Inflammatory macrophage treated with lipopolysaccharide for 1 hour (primary cell): ENCODE measurements around the gene TMPRSS9.
"Not testable (repeated sequence)": the region's sequence is repeated elsewhere in the genome, so short reads cannot be mapped to it uniquely, and the experiment has no call there.

Source experiments
- DNase-seq, 2 donors: peaks; one replicate each; pipeline ENCODE4 v3.0.0-alpha.2; 2020 to 2022

TMPRSS9 gene

GRCh38 chr19:2362970-2363300 is 2.9 kb downstream of the TMPRSS9 start:
- no peak for DNase-seq

GRCh38 chr19:2363419-2363818 is 3.4 kb downstream of the TMPRSS9 start:
- DNase-seq: no peak

DNA sequence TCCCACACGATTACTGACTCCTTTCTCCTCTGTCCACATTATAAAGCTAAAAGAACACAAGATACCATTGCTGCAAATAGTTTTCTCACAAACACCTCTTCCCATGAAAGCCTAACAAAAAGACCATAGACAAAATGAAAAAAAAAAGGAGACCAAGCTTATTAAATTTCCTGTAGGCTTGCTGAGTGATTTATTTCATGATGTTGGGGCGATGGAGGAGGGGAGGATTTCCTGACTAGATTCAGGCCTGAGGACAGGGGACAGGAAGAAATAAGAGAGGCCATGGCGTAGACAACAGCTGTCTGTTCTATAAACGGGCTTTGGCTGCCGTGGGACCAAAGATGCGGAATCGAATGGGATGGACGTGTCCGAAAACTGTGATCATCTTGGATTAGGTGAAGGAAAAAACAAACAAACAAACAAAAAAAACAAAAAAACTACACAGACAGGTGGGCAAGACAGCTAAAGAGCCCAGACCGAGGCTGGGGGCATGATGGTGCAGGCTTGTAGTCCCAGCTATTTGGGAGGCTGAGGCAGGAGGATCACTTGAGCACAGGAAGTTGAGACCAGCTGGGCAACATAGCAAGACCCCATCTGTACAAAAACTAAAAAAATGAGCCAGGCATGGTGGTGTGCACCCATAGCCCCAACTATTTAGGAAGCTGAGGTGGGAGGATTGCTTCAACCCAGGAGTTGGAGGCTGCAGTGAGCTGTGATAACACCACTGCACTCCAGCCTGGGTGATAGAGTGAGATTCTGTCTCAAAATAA is 5.3 kb downstream of the TMPRSS9 start:
- DNase-seq: no peak

DNA sequence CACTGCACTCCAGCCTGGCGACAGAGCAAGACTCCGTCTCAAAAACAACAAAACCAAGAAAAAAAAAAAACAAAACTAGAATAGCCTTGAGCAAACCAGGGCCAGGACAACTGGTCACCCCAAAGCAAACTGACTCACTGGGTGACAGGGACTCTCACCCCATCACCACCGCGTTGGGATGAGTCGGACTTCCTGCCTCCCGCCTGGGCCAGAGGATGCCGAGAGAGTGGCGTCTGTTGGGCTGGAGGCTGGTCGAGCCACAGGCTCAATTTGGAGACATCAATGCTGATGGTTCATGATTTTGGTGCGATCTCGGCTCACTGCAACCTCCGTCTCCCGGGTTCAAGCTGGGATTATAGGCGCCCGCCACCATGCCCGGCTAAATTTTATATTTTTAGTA is 11.6 kb downstream of the TMPRSS9 start:
- DNase-seq: peak; percentile 29 to 39

DNA sequence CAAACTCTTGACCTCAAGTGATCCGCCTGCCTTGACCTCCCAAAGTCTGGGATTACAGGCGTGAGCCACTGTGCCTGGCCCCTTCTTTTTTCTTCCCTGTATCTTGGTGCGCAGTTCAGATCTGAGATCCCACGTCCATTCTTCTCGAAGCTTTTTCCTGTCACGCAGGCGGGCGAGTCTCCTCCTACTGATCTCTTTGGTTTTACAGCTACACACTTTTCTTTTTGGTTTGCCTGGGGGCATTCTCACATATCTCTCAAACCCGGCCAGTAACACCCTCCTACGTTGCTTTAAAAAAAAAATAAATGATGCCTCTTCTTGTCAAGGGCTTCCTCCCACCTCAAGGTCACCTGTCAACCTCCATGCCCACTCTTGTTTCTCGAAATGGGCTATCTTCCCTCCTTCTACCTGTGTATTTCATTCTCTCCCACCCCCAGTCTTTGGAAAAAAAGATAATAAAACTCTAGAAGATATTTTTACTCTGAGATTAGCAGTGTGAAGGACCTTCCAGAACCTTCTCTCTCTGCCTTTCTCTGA is 12.1 kb downstream of the TMPRSS9 start:
- DNase-seq: no peak

DNA sequence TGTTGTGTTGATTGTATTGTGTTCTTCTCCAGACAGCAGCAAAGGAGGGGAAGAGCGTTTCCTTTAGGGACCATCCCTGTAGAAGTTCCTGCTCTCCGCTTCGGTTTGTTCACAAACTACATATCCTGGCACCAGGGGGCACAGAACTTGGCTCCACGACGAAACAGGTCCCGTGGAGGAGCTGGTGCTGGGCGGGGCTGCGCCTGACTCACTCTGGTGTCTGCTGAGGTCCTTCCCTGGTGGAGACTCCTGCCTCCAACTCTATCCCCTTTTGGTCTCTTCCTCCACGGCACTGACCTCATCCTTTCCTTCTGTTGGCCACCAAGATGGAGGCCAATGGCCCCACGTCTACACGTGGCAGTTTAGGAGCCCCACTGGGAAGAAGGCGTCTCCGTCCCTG is 14.7 kb downstream of the TMPRSS9 start:
- no peak for DNase-seq

DNA sequence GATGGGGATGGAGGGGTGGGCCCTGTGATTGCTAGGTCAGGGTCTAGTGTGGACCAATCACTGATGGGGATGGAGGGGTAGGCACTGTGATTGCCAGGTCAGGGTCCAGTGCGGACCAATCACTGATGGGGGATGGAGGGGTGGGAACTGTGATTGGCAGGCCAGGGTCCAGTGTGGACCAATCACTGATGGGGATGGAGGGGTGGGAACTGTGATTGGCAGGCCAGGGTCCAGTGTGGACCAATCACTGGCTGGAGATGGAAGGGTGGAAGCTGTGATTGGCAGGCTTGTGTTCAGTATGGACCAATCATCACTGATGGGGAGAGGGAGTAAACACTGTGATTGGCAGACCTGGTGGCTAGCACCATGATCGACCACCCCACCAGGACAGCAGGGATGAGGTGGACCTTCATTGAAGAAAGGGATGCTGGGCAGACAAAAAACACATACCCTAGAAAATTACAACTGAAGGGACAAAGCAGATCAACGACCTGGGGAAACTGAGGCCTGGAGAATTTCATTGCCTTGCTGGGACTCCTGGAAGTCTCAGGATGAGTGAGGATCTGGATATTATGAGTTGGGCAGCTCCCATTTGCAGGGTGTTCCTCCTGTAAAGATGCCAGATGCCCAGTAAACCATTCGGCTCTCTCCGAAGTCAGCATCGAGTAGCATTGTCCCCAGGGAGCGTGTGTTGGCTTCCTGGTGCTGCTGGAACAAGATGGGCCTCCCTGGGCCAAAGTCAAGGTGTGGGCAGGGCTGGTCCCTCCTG is 15.5 kb downstream of the TMPRSS9 start:
- DNase-seq: no peak

- DNase-seq: no peak
Observed at GRCh38 chr19:2376784-2377519, 16.9 kb downstream of the TMPRSS9 start.

- no peak for DNase-seq
Observed at GRCh38 chr19:2380567-2380966, 20.5 kb downstream of the TMPRSS9 start.

- no peak for DNase-seq
Observed at GRCh38 chr19:2381148-2381820, 21.2 kb downstream of the TMPRSS9 start.

- DNase-seq: no peak
Observed at GRCh38 chr19:2382530-2383222, 22.6 kb downstream of the TMPRSS9 start.

DNA sequence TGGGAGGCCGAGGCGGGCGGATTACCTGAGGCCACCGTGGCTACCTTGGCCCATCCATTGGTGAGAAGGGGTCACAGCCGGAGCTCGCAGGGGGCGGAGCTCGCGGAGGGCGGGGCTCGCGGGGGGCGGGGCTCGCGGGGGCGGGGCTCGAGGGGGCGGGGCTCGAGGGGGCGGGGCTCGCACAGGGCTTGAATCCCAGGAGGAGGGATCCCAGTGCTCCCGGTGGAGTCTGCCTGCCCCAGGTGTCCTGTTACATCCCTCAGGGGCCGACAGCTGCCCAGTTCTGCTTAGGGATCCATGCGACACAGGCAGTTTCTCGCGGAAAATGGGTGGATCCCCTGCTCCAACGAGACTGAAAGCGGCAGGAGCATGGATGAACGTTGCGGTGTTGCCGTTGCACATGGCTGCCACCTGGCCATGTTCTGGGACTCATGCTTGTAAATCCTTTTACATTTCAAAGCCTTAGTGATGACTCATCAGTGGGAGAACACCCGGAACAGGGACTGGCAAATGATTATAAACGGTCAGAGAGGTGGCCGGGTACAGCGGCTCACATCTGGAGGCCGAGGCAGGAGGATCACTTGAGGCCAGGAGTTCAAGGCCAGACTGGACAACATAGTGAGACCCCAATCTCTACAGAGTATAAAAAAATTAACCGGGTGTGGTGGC is 25.1 kb downstream of the TMPRSS9 start:
- DNase-seq: peak in 1 of 2 donors; percentile 46

GRCh38 chr19:2387367-2388288 is 27.6 kb downstream of the TMPRSS9 start:
- DNase-seq: no peak

DNA sequence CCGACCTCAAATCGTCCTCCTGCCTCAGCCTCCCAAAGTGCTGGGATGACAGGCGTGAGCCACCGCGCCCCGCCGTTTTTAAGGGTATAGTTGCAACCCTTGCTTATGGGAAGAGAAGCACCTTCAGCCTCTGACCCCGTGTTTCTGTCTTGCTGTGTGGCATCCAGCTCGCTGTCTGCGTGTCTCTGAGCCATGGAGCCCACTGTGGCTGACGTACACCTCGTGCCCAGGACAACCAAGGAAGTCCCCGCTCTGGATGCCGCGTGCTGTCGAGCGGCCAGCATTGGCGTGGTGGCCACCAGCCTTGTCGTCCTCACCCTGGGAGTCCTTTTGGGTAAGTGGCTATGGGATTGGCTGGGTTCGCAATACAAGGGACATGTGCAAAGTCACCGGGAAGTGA is 29.5 kb downstream of the TMPRSS9 start:
- DNase-seq: no peak

- peak; percentile 62 to 84 for DNase-seq
Observed at GRCh38 chr19:2391118-2391725, 31.2 kb downstream of the TMPRSS9 start.

DNA sequence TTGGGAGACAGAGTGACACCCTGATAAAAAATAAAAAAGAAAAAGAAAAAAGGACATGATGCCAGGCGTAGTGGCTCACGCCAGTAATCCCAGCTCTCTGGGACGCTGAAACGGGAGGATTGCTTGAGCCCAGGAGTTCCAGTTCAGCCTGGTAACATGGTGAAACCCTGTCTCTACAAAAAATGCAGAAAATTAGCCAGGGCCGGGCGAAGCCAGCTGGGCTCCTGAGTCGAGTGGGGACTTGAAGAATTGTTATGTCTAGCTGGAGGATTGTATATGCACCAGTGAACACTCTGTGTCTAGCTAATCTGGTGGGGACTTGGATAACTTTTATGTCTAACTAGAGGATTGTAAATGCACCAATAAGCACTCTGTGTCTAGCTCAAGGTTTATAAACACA is 32.3 kb downstream of the TMPRSS9 start:
- no peak for DNase-seq

DNA sequence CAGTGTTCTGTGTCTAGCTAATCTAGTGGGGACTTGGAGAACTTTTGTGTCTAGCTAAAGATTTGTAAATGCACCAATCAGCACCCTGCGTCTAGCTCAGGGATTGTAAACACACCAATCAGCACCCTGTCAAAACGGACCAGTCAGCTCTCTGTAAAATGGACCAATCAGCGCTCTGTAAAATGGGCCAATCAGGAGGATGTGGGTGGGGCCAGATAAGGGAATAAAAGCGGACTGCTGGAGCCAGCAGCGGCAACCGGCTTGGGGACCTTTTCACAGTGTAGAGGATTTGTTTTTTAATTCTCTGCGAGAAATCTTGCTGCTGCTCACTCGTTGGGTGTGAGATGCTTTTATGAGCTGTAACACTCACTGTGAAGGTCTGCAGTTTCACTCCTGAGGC is 32.8 kb downstream of the TMPRSS9 start:
- not testable (repeated sequence) for DNase-seq

- no peak for DNase-seq
Observed at GRCh38 chr19:2394054-2394441, 34.0 kb downstream of the TMPRSS9 start.

DNA sequence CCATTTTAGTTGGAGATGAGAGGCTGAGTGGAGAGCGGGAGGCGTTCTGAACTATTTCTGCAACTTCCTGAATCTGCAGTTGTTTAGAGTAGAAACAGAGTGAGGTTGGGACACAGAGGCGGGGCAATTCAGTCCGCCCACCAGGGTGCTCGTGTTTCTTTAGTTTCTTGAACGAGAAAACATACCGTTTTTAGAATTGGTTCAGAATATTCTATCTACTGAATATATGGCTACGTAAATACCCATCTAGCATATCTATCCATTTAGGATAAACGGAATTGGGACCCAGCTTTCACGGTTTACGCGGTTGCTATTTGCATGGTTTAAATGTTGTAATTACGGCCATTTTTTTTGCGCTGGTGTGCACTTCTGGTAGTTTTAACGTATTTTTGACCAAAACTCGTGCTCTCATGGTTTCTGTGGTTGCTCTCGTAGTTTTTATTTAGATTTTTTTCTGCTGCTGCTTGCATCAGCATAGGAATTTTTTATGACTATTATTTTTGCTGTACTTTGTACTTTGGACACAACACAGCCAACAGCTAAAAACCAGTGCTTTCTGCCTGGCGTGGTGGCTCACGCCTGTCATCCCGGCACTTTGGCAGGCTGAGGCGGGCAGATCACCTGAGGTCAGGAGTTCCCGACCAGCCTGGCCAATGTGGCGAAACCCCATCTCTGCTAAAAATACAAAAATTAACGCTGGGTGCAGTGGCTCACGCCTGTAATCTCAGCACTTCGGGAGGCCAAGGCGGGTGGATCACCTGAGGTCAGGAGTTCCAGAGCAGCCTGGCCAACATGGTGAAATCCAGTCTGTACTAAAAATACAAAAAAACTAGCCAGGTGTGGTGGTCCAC is 34.6 kb downstream of the TMPRSS9 start:
- DNase-seq: peak; percentile 89 to 92
